Raji (cell line): Measurements from ENCODE around the gene SNX33.

Source experiments
- POLR2A ChIP-seq: IDR thresholded peaks from 2 replicates; pipeline ENCODE4 v1.6.1; 2011; ENCODE audit warnings: low read depth, low read length, control low read depth; ENCODE audit not compliant: insufficient read depth

Gene SNX33

DNA sequence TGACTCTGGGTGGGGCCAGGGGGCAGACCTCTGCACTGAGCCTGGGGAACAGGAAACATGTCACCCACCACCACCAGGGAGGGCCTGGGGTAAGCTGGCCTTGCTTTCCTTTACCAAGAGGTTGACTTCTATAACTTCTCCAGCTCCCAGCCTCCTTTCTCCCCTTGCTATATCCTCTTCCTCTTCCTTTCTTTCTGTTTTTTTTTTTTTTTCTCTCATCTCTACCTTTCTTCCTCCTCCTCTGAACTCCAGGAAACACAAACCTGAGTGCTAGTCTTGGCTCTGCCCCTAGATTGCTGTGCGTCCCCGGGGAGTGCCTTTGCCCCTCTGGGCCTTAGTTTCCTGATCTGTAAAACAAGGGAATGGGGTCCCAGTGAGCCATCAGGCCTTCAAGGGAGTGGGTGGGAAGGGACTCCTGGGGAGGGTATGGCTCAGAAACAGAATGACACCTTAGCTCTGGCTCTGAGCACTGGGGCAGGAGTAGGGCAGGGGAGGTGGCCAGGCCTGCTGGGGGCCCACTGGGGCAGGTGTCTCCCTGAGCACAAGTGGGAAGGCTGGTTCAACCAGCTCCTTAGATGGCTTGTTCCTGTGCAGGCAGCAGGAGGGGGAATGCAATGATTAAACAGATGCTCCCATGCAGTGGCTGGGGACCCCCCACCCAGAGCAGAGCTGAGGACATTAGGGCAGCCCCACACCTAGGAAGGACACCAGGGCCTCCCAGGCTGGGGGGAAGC is 4.3 kb downstream of the SNX33 start:
- TF ChIP-seq POLR2A = no peak

DNA sequence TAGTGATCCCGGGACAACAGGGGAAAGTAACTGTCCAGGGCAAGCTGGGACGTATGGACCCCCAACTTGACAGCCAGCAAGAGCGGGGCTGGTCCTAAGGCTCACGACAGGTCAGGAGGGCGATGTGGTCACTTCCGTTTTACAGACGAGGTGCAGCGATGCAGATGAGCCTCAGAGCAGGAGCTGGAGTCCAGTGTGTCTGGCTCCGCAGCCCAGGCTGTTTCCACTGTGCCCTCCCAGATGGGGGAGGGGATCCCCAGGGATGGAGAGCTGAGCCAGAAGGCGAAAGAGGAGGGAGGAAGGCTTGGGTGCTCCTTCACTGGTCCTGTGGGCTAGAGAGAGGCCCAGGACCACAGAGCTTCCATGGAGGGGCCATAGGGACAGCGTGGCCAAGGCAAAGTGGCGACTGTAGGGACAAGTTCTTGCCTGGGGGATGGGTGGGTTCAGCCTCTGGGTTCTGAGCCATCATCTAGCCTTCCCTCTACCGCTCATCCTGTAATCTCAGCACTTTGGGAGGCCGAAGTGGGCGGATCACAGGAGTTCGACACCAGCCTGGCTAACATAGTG is 5.7 kb downstream of the SNX33 start:
- no peak for TF ChIP-seq POLR2A

DNA sequence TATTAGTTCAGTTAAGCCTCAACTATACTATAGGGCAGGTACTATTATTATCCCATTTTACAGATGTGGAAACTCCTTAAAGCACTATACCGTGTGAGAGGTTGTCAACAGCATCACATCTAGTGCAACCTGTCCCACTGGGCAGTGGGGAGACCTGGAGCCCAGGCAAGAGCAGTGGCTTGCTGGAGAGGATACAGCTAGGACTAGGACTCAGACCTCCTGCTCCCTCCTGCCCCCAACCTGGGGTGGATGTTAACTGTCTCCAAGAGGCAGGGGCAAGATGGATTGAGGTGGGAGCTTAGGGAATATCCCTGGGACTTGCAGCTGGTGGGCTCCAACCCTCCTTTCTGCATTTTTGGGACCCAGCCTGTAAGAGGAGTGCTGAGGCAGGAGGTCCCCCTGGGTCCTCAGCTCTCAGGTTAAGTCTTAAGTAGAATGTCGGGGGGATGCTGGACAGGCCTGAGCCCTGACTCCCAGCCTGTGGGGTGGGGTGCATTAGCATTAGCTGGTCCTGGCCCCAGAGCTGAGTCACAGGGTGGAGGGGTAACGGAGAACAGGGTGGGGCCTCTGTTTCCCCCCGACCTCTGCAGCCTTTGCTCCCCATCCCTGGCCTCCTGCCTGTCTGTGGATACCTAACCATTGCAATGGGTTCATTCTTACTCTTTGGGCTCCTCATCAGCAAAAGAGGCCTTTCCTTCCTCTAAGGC is 6.6 kb downstream of the SNX33 start:
- no peak for TF ChIP-seq POLR2A

DNA sequence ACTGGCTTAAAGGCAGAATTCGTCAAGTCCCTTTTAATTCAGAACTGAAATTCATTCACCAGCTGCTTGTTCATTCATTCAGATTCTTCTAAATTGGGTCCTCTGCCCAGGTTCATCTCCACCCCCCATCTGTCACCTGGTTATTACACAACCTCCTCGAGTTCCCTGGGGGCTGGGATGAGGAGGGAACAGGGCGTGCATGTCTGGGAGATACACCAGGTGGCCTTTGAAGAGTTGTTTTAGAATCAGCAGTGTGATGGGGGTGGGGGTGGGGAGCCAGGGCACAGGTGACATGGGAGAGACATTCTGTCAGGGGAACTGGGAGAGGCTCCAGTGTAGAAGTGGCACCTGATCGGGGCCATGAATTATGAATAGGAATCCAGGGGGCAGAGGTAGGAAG is 8.2 kb downstream of the SNX33 start:
- no peak for TF ChIP-seq POLR2A

DNA sequence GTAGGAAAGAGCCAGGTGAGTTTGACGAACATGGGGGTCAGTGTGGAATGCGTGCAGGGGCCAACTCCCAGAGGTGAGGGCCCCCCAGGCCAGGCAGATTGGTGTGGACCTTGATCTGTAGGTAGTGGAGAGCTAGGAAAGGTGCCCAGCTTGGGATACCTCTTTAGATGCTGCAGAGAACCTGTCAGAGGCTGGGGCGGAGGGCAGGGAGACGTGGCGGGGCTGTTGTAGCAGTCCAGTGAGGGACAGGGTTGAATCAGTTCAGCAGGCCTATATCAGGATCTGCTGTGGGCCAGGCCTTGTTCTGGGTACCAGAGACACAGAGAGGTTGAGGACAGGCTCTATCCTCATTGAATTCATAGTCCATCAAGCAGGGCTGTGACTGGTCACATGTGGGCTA is 8.6 kb downstream of the SNX33 start:
- TF ChIP-seq POLR2A = no peak

DNA sequence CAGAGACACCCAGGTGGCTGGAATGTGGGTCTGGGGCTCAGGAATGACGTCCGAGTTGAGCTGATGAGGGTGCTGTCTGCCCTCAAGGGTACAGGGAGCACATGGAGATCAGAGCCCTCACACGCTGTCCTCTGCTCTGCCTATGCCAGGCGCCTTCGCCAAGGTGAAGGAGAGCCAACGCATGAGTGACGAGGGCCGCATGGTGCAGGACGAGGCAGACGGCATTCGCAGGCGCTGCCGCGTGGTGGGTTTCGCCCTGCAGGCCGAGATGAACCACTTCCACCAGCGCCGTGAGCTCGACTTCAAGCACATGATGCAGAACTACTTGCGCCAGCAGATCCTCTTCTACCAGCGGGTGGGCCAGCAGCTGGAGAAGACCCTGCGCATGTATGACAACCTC is 9.1 kb downstream of the SNX33 start:
- TF ChIP-seq POLR2A = no peak

DNA sequence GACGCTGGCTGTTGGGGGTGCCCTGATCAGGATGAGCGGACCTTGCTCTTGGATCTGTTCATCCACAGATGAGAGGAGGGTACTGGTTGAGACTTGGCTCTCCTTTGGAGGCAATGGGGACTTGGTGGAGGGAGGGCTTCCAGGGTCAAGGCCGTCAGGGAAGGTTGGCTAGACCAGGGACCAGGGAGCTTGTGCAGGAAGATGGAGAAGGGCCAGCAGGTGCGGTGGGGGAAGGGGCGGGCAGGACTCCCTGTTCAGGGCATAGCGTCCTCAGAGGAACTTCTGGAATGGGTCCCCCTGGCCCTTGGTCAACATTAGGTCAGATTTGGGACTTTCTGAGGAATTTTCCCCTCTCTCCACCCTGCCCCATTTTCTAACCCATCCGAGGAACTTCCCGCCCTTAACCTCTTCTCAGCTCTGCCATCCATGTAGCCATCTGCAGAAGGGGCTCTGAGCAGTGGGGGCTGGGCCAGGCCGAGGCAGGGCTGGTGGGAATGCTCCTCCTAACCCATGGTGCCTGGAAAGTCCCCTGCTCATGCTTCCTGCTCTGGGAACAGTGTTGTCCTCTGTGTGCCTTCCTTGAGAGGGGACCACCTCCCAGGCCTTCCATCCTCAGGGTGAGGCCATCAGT is 11.5 kb downstream of the SNX33 start:
- TF ChIP-seq POLR2A = no peak

DNA sequence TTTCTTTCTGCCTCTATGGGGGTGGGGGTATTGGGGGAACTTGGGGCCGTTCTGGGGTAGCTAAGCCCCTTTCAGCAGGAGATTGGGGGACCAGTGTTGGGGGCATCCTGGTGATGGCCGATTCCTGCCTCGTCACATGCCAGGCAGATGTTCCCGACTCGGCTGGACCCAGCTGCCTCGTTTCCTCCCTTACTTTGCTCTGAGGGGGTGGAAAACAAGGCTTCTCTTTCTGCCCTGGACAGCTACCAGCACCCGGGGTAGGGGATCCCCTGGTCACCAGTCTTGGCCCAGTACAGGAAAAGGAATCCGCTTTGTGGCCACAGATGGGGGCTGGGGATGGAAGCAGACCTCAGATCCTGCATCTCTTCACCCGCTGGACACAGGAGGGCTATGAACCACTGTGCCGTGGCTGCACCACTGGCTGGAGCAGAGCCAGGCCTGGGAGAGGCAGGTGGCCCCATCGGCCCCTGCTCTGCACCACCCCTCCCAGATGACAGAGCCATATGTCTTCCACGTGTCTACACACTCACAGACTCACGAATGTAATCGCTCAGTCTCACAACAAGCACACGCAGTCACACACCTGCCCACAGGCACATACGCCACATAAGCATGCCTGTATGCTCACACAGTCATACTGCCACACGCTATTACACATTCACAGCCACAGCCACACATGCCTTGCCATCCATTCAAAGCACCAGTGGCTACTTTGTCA is 12.4 kb downstream of the SNX33 start:
- TF ChIP-seq POLR2A = no peak

DNA sequence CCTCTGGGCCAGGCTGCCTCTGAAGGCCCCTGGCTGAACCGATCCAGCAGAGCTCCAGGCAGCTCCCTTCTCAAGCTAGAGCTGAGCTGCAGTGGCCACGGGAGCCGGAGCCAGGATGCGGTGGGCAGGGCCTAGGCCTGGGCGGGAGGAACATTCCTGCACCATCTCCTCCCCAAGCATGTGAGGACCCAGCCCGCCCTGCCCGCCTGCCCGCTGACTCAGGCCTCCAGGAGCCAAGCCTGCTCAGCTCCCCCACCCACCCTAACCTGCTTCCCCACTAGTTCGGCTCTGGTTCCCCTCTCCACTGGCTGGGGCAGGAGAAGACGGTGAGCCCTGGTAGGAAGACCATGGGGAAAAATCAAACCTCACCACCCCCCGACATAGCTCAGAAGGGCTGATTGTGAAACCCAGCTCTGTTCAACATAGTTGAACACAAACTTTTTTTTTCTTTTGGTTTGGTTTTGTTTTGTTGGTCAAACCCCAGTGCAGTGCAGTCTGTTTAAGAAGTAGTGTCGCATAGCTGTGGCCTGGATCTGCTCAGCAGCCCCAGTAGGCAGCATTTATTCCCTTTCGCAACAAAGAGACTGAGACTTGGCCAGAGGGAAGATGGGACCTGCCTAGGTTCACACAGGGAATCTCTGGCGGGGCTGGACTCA is 13.5 kb downstream of the SNX33 start:
- no peak for TF ChIP-seq POLR2A

DNA sequence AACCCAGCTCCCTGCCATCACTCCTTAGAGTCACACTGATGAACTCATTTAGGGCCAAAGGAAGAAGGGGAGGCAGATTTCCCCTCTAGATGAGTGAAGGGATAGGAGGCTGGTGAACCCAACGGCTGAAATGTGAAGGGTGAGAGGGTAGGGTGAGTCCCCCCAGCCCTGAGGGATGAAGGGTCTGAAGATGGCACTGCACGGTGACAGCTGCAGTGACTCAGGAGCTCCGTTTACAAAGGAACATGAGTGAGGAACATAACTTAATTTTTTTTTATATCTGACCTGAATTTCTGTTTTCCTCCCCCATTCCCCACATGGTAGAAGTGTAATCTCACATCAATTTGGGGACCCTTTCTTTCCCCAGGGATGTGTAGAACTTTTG is 14.0 kb downstream of the SNX33 start:
- TF ChIP-seq POLR2A = no peak

DNA sequence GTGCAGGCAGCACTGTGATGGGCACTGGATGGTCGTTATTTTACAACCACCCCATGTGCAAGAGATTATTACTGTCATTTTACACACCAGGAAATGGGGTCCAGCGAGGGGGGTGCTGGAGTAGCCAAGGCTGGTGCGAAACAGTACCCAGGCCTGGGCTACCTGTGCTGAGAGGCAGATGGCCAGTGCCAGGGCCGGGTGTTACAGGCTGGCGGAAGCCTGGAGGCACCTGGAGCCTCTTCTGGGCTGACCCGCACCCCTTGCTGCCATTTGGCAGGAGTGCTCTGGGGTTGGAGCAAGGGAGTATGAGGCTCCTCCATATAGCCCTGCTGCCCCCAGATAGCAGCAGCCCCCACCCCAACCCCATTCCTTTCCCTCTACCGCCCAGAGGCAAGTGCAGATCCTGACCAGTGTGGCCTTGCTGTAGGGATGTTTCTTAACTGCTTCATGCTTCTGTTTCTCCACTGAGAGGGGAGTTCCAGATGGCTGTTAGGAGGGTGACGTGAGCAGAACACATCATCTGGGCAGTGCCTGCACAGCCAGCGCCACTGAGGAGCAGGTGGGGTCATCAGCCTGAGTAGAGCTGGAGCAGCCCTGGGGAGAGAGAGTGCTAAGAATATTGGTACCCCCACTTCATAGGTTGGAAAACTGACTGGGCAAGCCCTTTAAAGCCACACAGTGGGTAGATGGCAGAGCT is 15.3 kb downstream of the SNX33 start:
- no peak for TF ChIP-seq POLR2A

DNA sequence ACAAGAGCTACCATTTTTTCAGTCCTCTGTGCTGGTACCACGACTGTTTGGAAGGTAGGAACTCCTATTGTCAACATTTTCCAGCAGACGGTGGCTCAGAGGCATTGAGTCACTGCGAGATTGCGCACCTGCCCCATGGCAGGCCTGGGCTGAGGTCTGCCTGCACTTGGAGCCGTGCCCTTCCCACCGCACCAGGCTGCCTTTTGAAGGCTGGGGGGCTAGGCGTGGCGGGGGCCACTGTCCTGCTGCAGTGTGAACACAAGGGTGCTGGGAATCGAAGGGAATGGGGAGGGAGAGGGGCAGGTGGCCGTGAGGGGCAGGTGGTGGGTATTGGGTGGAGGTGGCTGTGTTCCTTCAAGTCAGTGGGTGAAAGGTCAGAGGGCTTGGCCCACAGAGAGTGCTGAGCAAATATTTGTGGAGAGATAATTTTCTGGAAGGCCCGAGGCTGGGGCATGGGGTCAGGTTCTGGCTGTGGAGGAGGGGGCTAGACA is 16.3 kb downstream of the SNX33 start:
- no peak for TF ChIP-seq POLR2A

DNA sequence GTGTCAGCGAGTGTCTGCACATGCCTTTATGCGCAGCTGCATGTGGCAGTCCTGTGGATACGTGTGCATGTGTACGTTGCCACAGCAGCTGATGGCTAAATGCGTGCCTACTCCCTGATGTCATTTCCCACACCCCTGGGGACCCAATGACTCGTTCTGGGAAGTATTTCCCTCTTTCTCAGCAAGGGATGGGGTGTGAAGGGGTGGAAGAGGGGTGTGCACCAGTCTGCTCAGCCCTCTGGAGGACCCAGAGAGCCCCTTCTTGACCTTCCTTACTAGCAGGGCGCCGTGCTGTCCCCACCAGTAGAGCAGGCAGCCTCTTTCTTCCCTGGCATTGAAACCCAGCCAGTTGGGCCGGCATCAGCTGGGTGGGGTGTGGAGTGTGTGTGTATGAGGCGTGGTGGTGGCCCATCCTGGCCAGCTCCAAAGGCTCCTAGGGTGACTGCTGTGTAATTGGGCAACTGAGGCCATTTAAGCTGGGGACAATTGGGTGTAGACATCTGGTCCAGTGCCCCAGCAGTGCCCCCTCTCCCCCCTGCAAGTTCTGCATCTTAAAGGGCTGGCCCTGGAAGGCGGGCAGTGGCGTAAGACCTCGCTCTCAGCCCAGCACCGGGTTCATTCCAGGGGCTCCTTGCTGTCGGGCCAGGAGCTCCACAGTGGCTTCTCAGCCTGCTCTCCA is 19.2 kb downstream of the SNX33 start:
- no peak for TF ChIP-seq POLR2A

DNA sequence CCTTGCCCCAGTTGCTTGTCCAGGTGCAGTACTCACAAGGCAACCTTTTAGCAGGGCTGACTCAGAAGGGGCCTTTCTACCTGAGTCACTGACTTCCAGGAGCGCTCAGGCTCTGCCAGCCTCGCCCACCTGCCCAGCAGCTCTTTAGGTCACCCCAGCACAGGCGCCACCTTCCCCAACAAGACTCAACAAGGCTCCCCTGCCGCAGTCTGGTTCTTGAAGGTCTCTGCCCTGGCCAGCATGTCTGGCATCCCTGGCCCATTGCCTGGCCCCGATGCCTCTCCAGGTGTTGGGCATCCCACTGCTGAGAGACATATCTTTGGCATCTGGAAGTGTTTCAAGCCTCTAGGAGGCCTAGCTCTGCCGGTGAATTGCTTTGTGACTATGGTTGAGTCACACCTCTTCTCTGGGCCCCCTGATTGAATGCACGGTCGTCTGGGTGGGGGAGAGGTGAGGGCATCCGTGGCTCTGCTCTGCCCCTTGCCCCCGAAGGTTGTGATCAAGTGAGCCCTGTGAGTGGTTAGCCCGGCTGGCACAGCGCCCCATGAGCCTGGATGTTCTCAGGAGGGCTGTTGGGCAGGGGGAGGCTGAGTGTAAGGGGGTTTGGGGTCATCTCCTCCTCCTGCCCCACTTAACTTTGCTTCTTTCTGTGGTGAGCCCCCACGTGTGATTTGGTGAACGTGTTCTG is 21.6 kb downstream of the SNX33 start:
- no peak for TF ChIP-seq POLR2A

DNA sequence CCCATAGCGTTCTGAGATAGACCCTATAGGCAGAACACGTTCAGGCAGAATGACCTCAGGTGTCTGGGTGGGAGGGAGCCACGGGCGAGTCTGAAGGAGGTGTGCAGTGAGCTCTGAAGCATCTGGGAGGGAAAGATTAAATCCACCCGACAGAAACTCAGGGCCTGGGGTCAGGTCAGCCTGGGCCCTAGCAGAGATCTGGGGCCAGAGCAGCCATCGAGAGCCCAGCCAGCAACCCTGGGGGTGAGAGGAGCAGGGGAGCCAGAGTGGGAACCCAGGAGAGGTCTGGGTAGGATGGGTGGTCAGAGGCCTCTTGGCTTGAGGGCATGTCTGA is 22.1 kb downstream of the SNX33 start:
- TF ChIP-seq POLR2A = no peak
